Spleen (tissue), 11 donors: Measurements from ENCODE around the gene LRRC52. TPM values are rescaled to one million over a fixed set of nuclear protein-coding genes. Genes with fewer than 3 reads are reported as not detected.

Experiments
- DNase-seq: peaks from one replicate; pipeline ENCODE4 v3.0.0-alpha.2; 2020
- H3K27ac ChIP-seq, 8 donors: fragments of 200-600 bp; sonication (generic) in 7 of 8; 1 replicate in 4 of 8; 2 replicates in 4 of 8; pipeline versions ENCODE4 v1.5.0 to v1.8.0; 2016 to 2021; ENCODE audit warnings: inconsistent platforms in 4 of 8, mild to moderate bottlenecking in 4 of 8, moderate library complexity in 1 of 8
- H3K27me3 ChIP-seq, 7 donors: fragments of 200-600 bp; sonication (generic) in 6 of 7; replicated peaks in 1 of 7; 1 replicate in 4 of 7; 2 replicates in 3 of 7; pipeline versions ENCODE4 v1.5.0 to v1.8.0; 2016 to 2021; ENCODE audit warnings: inconsistent platforms in 3 of 7, mild to moderate bottlenecking in 1 of 7
- H3K36me3 ChIP-seq, 6 donors: fragments of 200-600 bp; sonication (generic) in 5 of 6; 1 replicate in 4 of 6; 2 replicates in 2 of 6; pipeline versions ENCODE4 v1.5.0 to v1.8.0; 2016 to 2021; ENCODE audit warnings: inconsistent platforms in 2 of 6
- H3K4me1 ChIP-seq, 6 donors: fragments of 200-600 bp; sonication (generic) in 5 of 6; 1 replicate in 3 of 6; 2 replicates in 3 of 6; pipeline versions ENCODE4 v1.5.0 to v1.8.0; 2016 to 2021; ENCODE audit warnings: inconsistent platforms in 3 of 6
- H3K4me3 ChIP-seq, 8 donors: fragments of 200-600 bp; sonication (generic) in 7 of 8; 1 replicate in 4 of 8; 2 replicates in 4 of 8; pipeline versions ENCODE4 v1.5.0 to v1.8.0; 2016 to 2021; ENCODE audit warnings: inconsistent platforms in 4 of 8, mild to moderate bottlenecking in 4 of 8, moderate library complexity in 2 of 8
- H3K9me3 ChIP-seq, 8 donors: fragments of 200-600 bp; sonication (generic) in 7 of 8; 1 replicate in 4 of 8; 2 replicates in 4 of 8; pipeline versions ENCODE4 v1.5.0 to v1.8.0; 2016 to 2021; ENCODE audit warnings: inconsistent platforms in 4 of 8
- POLR2A ChIP-seq, 3 donors: fragments of 450-650 bp; IDR thresholded peaks; one replicate each; pipeline ENCODE4 v1.5.1; 2017; ENCODE audit warnings: antibody characterized with exemption in 3 of 3, mild to moderate bottlenecking in 1 of 3
- POLR2AphosphoS5 ChIP-seq, 3 donors: sonication (generic); formaldehyde crosslinking; IDR thresholded peaks; one replicate each; pipeline ENCODE4 v1.5.1; 2017; ENCODE audit warnings: antibody characterized with exemption in 3 of 3
- WGBS, 5 donors: extraction: QIAGEN DNeasy Blood & Tissue Kit in 3 of 5; methylation state at CpG; one replicate each; pipeline versions ENCODE4 v1.1.5 to v1.1.7; 2013 to 2018; 5-methylcytosine and 5-hydroxymethylcytosine counted together
- intact Hi-C: fragments of 100-400 bp; cut with DNase I; formaldehyde crosslinking; loops from one replicate; pipeline ENCODE4 v1.15.0; 2023; ENCODE audit warnings: low total_unique reads
- polyA plus RNA-seq, 3 donors: library from polyadenylated mRNA; stranded (reverse); fragments of 200-250 nt; gene quantifications; one replicate each; pipeline ENCODE4 v1.2.1, GENCODE V29; 2013
- total RNA-seq, 7 donors: library from RNA; depleted of rRNA in 3 of 7; stranded (reverse); fragments of >200 nt in 3 of 7; fragmentation: NEBNext Ultra II Directional in 4 of 7; extraction: Animal tissue kit (Norgen Biotek cat#: 25700) in 4 of 7; gene quantifications; one replicate each; pipeline versions ENCODE4 v1.1.0 to v1.2.1, GENCODE V29; 2016 to 2021
- TF ChIP-seq, protein P1 (sequence below), 11 experiments: fragments of 200-600 bp in 7 of 11; fragments of 450-650 bp in 4 of 11; sonication (generic) in 4 of 11; IDR thresholded peaks in 8 of 11; conservative IDR thresholded peaks in 3 of 11; 1 replicate in 7 of 11; 2 replicates in 4 of 11; pipeline versions ENCODE4 v1.4.0 to v1.8.0; 2016 to 2021; ENCODE audit warnings: antibody characterized with exemption in 11 of 11, inconsistent platforms in 4 of 11, mild to moderate bottlenecking in 1 of 11
- donor health status: healthy with polysubstance abuse.
- donor health status: DM: no; HTN: no; CAD: no; lungs with moderate emphysema.
- donor health status: DM: no; HTN: no; CAD: no.
- donor health status: Bipolar disorder and iron deficiency.
- donor health status: healthy.
- donor health status: DM: no; HTN: no; CAD: no.
- donor health status: DM: yes; HTN: yes; CAD: no.

LRRC52 gene
- total and polyA plus RNA-seq, 10 donors = not detected

DNA sequence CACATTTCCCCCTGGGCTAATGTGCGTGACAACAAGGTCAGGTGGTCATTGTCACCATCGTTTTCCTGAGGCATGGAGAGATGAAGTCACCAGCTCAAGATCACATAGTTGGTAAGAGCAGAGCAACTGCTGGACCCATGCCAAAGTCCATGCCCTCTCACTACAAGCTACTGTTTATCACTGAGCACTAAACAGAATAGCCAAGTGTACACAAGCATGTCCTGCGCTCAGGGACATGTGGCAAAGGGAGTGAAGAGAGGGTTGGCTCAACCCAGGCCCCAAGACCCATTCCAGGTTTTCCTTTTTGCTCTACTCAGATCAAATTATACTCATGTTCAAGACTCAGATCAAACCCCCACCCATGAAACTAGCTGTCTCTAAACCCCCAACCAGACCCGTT is 20.8 kb downstream of the LRRC52 start:
- no peak overlapping the region for H3K4me3 ChIP-seq
- TF ChIP-seq POLR2A (IDR thresholded peaks at IDR 0.05) = no peak
- intact Hi-C loops = no loop called here
- no peaks in the 10 kb centered on the region for H3K9me3 ChIP-seq
- no peak for DNase-seq
- H3K36me3 ChIP-seq = no peaks in the 10 kb centered on the region
- peaks cover 0 to 53% (median 0%) of the 10 kb centered on the region in 7 donors for H3K27me3 ChIP-seq
- WGBS, 5 donors = 58 to 76% (median 68%) methylated on average over 4 of the region's 4 CpGs
- no peaks in the 10 kb centered on the region for H3K4me1 ChIP-seq
- H3K27ac ChIP-seq = no peak overlapping the region

DNA sequence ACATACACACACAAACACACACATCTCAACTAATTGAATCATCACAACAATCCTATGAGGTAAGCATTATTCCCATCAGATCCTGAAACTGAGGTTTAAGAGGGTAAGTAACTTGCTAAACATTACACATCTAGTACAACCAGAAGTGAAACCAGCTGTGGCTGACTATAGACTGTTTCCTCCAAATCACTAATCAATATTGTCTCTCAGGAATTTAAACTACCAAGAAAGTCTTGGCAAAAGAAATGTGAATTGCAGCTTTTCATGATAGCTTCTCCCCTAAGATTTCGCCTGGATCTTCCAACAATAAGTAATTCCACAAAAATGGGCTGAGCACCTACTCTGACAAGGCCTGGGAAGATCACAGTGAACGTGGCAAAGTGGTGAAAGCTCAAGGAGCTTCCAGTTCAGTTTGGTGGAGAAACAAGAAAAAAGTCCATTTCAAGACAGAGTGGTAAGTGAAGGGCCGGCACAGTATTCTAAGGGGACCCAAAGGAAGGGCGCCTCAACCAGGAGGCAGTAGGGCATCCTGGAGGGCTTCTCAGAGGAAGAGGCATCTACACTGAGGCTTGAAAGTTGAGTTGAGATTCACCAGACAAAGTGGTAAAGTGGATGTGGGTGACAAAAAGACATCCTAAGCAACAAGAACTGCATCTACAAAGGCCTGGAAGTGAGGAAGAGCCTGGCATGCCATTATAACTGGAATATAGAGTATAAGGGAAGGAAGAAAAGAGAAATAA is 22.1 kb downstream of the LRRC52 start:
- Histone ChIP-seq H3K4me3 (no peak overlapping the region), H3K27ac (no peak overlapping the region), H3K36me3 (no peaks in the 10 kb centered on the region), H3K27me3 (peaks cover 0 to 55% (median 0%) of the 10 kb centered on the region in 7 donors), H3K4me1 (no peaks in the 10 kb centered on the region), H3K9me3 (no peaks in the 10 kb centered on the region)
- no peak for DNase-seq
- WGBS, 5 donors = 80 to 93% (median 86%) methylated on average over 4 of the region's 4 CpGs
- no peak for TF ChIP-seq POLR2A (IDR thresholded peaks at IDR 0.05)
- no peak for TF ChIP-seq POLR2AphosphoS5 (IDR thresholded peaks at IDR 0.05)
- TF ChIP-seq, protein P1, sequence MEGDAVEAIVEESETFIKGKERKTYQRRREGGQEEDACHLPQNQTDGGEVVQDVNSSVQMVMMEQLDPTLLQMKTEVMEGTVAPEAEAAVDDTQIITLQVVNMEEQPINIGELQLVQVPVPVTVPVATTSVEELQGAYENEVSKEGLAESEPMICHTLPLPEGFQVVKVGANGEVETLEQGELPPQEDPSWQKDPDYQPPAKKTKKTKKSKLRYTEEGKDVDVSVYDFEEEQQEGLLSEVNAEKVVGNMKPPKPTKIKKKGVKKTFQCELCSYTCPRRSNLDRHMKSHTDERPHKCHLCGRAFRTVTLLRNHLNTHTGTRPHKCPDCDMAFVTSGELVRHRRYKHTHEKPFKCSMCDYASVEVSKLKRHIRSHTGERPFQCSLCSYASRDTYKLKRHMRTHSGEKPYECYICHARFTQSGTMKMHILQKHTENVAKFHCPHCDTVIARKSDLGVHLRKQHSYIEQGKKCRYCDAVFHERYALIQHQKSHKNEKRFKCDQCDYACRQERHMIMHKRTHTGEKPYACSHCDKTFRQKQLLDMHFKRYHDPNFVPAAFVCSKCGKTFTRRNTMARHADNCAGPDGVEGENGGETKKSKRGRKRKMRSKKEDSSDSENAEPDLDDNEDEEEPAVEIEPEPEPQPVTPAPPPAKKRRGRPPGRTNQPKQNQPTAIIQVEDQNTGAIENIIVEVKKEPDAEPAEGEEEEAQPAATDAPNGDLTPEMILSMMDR (IDR thresholded peaks at IDR 0.05 in 8 of 11, conservative IDR thresholded peaks at IDR 0.05 in 3 of 11) = no peak
- intact Hi-C loops = no loop called here

DNA sequence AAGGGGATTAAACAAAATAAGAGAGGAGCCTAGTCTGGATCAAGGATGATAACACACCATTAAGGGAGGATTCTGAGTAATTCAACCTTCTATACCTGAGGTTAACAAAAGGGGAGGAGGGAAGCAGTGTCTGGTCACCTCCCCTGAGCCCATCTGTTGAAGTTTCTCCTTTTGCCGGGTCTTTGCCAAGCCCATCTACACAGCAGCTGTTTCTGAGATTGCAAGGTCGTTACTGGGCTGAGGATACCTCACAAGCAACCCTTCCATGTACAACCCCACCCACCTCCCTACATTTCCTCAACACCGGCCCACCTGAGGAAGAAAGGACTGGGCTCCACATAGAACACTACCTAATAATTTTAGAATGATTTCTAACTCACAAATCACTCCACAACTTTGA is 26.3 kb downstream of the LRRC52 start:
- no peak overlapping the region for H3K4me3 ChIP-seq
- H3K27ac ChIP-seq = no peak overlapping the region
- peaks cover 0 to 5% (median 0%) of the 10 kb centered on the region in 8 donors for H3K9me3 ChIP-seq
- intact Hi-C loops = no loop called here
- TF ChIP-seq POLR2A (IDR thresholded peaks at IDR 0.05) (no peak), POLR2AphosphoS5 (IDR thresholded peaks at IDR 0.05) (no peak)
- TF ChIP-seq, protein P1 (IDR thresholded peaks at IDR 0.05 in 8 of 11, conservative IDR thresholded peaks at IDR 0.05 in 3 of 11) = no peak
- DNase-seq = no peak
- WGBS, 5 donors = 51 to 64% (median 53%) methylated on average over 3 of the region's 3 CpGs
- peaks cover 0 to 55% (median 0%) of the 10 kb centered on the region in 7 donors for H3K27me3 ChIP-seq
- H3K36me3 ChIP-seq = no peaks in the 10 kb centered on the region
- peaks cover 0 to 4% (median under 1%) of the 10 kb centered on the region in 6 donors for H3K4me1 ChIP-seq

DNA sequence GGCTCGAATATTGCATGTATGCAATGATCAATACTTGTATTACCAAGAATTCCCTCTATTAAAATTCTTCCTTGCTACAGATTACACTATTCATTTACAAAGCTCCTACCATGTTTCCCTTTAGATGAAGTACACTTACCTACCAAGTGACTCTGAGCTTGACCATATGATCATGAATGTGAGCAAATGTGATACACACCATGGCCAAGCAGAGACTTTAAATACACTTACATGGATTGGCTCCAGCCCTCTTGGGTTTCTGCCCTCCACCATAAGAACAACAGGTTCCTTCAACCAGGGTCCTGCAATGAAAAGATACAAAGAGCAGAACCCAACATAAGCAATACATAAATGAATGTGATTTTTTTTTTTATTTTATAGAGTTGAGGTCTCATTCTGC is 30.0 kb downstream of the LRRC52 start:
- intact Hi-C loops = no loop called here
- H3K27me3 ChIP-seq = peaks cover 0 to 66% (median 0%) of the 10 kb centered on the region in 7 donors
- peaks cover 0 to 17% (median 6%) of the 10 kb centered on the region in 6 donors for H3K4me1 ChIP-seq
- WGBS, 5 donors = 86 to 97% (median 89%) methylated on average over 1 of the region's 1 CpG
- no peak overlapping the region for H3K27ac ChIP-seq
- DNase-seq = no peak
- peaks cover 0 to 5% (median 0%) of the 10 kb centered on the region in 8 donors for H3K9me3 ChIP-seq
- TF ChIP-seq, protein P1 (IDR thresholded peaks at IDR 0.05 in 8 of 11, conservative IDR thresholded peaks at IDR 0.05 in 3 of 11) = no peak
- no peak for TF ChIP-seq POLR2AphosphoS5 (IDR thresholded peaks at IDR 0.05)
- no peak for TF ChIP-seq POLR2A (IDR thresholded peaks at IDR 0.05)
- H3K4me3 ChIP-seq = no peak overlapping the region
- no peaks in the 10 kb centered on the region for H3K36me3 ChIP-seq
